ENCODE results near the gene RBM8A. TPM values are rescaled to one million over a fixed set of nuclear protein-coding genes. Genes with fewer than 3 reads are reported as not detected.

RBM8A gene
- total and polyA plus RNA-seq, 8 donors = 90.2 to 197 (median 182) TPM

GRCh38 chr1:145963265-145964019 is 36.2 kb upstream of the RBM8A start:
- peaks cover 18 to 63% of the 10 kb centered on the region in 2 donors for H3K4me1 ChIP-seq
- no peak for ATAC-seq

GRCh38 chr1:145962157-145963102 is 35.1 kb upstream of the RBM8A start:
- H3K9me3 ChIP-seq = peaks cover 0 to 4% of the 10 kb centered on the region in 2 donors
- H3K27ac ChIP-seq = peak overlapping the region; percentile 26 to 83
- peak; percentile 1 for ATAC-seq
- intact Hi-C loops (cut with DNase I) = no loop called here
- H3K4me1 ChIP-seq = peaks cover 22 to 68% of the 10 kb centered on the region in 2 donors
- peak in 2 of 4 donors; percentile 52 to 84 for DNase-seq
- peak overlapping the region; percentile 58 to 63 for H3K4me3 ChIP-seq
- peaks cover 0 to 29% of the 10 kb centered on the region in 2 donors for H3K27me3 ChIP-seq
- no peaks in the 10 kb centered on the region for H3K36me3 ChIP-seq
- TF ChIP-seq CTCF (IDR thresholded peaks at IDR 0.05) = no peak

More at GRCh38 chr1:145963265-145964019, 36.2 kb upstream of the RBM8A start:
- TF ChIP-seq CTCF (IDR thresholded peaks at IDR 0.05) = no peak
- DNase-seq = no peak
- intact Hi-C loops (cut with DNase I) = no loop called here
- H3K27me3 ChIP-seq = peaks cover 0 to 29% of the 10 kb centered on the region in 2 donors
- H3K36me3 ChIP-seq = no peaks in the 10 kb centered on the region
- H3K27ac ChIP-seq = peak overlapping the region; percentile 83 to 91
- peaks cover 0 to 6% of the 10 kb centered on the region in 2 donors for H3K9me3 ChIP-seq
- peak overlapping the region; percentile 52 to 62 for H3K4me3 ChIP-seq

DNA sequence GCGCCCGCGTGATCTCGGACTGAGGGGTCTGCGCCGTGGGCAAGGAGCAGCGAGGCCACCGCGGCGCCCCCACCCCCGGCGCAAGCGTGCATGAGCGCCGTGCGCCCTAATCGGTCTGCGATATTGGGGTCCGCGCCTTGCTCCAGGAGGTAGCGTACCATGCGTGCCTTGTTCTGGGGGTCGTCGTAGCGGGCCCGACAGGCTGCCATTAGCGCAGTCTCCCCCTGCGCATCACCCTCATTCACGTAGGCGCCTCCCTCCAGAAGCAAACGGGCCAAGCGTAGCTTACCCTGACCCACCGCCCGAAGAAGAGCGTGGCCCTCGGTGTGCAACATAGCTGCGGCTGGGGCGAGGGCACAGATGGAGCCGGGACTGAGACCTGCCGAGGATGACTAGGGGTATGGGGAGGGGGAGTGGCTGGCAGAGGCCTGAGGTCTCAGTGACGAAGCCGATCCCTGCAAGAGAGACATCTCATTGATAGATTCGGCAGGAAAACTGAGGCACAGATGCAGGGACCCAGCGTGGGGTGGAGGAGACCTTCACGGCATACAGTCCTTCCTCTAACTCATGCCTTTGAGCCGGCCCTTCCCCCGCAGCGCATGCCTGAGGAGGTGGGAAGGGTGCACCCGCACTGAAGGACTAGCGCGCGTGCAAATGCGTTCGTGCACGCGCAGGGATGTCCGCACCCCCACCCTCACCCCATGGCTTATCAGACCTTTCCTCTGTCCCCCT is 34.3 kb upstream of the RBM8A start:
- DNase-seq (peak in 2 of 4 donors; percentile 61 to 89), ATAC-seq (no peak)
- peaks cover 0 to 29% of the 10 kb centered on the region in 2 donors for H3K27me3 ChIP-seq
- peak overlapping the region in 1 of 2 donors; percentile 77 for H3K27ac ChIP-seq
- no peak for TF ChIP-seq CTCF (IDR thresholded peaks at IDR 0.05)
- intact Hi-C loops (cut with DNase I) = no loop called here
- H3K9me3 ChIP-seq = no peaks in the 10 kb centered on the region
- peak overlapping the region; percentile 58 to 63 for H3K4me3 ChIP-seq
- H3K36me3 ChIP-seq = no peaks in the 10 kb centered on the region
- H3K4me1 ChIP-seq = peaks cover 22 to 75% of the 10 kb centered on the region in 2 donors

DNA sequence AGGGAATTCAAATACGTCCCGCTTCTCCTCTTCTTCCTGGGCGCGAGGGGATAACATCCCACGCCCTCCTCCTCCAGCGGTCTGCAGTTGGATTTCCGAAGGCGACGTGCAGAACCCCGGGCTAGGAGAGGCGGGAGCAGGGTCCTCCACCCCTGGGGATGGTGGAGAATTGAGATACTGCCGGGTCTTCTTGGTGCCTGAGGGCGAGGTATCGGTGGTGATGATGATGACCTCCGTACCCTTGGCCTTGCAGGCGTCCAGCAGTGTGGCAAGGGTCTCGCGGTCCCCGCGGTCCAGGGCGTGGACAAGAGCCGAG is 33.8 kb upstream of the RBM8A start:
- no peaks in the 10 kb centered on the region for H3K36me3 ChIP-seq
- DNase-seq = no peak
- H3K4me1 ChIP-seq = peaks cover 22 to 79% of the 10 kb centered on the region in 2 donors
- peak overlapping the region; percentile 58 to 63 for H3K4me3 ChIP-seq
- peak overlapping the region; percentile 77 to 82 for H3K27ac ChIP-seq
- H3K27me3 ChIP-seq = peaks cover 0 to 29% of the 10 kb centered on the region in 2 donors
- no peak for ATAC-seq
- TF ChIP-seq CTCF (IDR thresholded peaks at IDR 0.05) = no peak
- H3K9me3 ChIP-seq = no peaks in the 10 kb centered on the region
- intact Hi-C loops (cut with DNase I) = no loop called here
